NB4 (cell line): ENCODE measurements around the gene SETD3.

Experiments used
- POLR2A ChIP-seq: IDR thresholded peaks from 2 replicates; pipeline ENCODE4 v1.6.1; 2011; ENCODE audit warnings: mild to moderate bottlenecking; ENCODE audit not compliant: insufficient read length; ENCODE audit errors: extremely low read depth
- TF ChIP-seq, protein P1 (sequence below): IDR thresholded peaks from one replicate; pipeline ENCODE4 v1.5.1; 2012; ENCODE audit warnings: low read depth, low read length

DNA sequence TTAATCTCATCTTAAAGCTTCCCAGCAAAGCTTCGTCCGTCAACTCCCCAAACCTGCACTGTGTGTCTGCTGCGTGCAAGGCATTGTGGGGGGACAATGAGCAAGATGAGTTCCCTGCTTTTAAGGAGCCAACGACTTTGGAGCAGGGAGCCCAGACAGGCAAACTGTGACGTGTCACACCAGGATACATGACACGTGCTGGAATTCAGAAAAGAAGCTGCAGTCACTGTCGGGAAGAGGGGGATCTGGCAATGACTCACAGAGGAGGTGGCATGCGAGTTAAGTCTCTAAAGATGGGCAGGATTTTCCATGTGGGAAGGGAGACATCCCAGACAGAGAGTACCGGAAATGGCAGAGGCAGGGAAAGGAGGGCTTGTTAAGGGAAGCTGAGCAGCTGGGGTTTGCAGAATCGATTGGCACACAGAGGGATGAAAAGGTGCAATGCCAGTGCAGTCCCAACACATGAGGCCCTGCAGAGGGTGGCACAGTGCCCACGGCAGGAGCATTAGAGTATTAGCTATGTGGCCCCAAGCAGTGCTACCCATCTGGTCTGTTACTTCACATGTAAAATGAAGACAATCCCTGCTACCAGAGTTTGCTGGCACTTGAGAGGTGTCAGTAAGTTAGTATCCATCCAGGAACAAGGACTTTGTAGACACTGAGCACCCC lies 52.9 kb downstream of the SETD3 start:
- no peak for TF ChIP-seq POLR2A
- TF ChIP-seq, protein P1, sequence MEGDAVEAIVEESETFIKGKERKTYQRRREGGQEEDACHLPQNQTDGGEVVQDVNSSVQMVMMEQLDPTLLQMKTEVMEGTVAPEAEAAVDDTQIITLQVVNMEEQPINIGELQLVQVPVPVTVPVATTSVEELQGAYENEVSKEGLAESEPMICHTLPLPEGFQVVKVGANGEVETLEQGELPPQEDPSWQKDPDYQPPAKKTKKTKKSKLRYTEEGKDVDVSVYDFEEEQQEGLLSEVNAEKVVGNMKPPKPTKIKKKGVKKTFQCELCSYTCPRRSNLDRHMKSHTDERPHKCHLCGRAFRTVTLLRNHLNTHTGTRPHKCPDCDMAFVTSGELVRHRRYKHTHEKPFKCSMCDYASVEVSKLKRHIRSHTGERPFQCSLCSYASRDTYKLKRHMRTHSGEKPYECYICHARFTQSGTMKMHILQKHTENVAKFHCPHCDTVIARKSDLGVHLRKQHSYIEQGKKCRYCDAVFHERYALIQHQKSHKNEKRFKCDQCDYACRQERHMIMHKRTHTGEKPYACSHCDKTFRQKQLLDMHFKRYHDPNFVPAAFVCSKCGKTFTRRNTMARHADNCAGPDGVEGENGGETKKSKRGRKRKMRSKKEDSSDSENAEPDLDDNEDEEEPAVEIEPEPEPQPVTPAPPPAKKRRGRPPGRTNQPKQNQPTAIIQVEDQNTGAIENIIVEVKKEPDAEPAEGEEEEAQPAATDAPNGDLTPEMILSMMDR, result no peak
